Measurements from ENCODE around the gene PANX2.

Gene PANX2

DNA sequence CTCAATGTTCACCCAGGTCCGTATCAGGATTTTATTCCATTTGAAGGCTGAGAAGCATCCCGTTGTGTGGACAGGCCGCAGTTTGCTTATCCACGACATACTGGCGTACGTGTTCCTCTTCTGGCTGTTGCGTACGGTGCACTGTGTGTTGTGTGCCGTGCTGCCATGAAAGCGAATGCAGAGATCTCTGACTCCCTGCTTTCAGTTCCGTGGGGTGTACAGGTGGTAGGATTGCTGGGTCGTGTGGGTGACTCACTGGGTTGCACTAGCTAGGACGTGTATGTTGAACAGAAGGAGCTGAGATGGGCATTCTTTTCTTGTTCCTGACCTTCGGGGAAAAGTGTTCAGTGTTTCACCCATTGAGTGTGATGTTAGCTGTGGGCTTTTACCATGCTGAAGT lies 40.6 kb downstream of the PANX2 start:
- TF ChIP-seq CTCF (IDR thresholded peaks at IDR 0.05; ENCODE audit: control insufficient read depth, insufficient read depth, low read depth, low read length, missing control alignments): no peak
- DNase-seq (ENCODE audit: low read depth): no peak
- no peak overlapping the region for H3K4me3 ChIP-seq (ENCODE audit: control insufficient read depth, low read depth, low read length)

- no peak overlapping the region for H3K4me3 ChIP-seq (ENCODE audit: control insufficient read depth, low read depth, low read length)
- TF ChIP-seq CTCF (IDR thresholded peaks at IDR 0.05; ENCODE audit: control insufficient read depth, insufficient read depth, low read depth, low read length, missing control alignments): no peak
- no peak for DNase-seq (ENCODE audit: low read depth)
Measured at GRCh38 chr22:50213263-50213662, 42.7 kb downstream of the PANX2 start.

- H3K4me3 ChIP-seq (ENCODE audit: control insufficient read depth, low read depth, low read length): no peak overlapping the region
- no peak for TF ChIP-seq CTCF (IDR thresholded peaks at IDR 0.05; ENCODE audit: control insufficient read depth, insufficient read depth, low read depth, low read length, missing control alignments)
Measured at GRCh38 chr22:50215297-50216054, 44.9 kb downstream of the PANX2 start.

DNA sequence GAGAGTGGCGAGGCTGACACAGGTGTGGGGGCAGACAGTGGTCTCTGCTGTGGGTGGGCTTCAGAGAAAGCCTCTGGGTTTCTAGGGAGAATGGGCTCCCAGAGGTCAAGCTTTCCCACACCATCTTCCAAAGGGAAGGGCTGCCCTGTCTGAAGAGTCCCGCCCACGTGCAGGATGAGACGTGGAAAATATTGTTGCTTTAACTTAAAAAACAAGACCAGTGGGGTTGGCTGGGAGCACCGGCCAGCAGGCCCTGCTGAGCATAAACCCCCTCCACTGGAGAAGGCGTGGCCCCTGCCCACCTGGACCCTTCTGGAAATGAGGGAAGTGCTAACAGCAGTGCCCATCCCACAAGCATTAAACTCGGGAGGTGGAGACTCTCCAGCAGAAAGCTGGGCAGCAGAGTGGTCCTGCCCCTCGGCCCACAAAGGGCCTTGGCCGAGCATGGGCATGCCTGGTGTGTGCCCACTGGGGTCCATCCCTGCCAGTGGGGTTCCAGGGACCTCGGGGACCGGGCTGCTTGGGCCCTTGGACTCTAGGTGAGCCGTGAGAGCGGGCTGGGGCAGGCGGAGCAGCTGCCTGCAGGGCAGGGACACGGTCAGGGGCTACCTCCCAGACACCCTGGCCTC lies 45.6 kb downstream of the PANX2 start:
- no peak for TF ChIP-seq CTCF (IDR thresholded peaks at IDR 0.05; ENCODE audit: control insufficient read depth, insufficient read depth, low read depth, low read length, missing control alignments)
- no peak overlapping the region for H3K4me3 ChIP-seq (ENCODE audit: control insufficient read depth, low read depth, low read length)
- DNase-seq (ENCODE audit: low read depth): no peak

More at GRCh38 chr22:50215297-50216054, 44.9 kb downstream of the PANX2 start:
- DNase-seq (ENCODE audit: low read depth): no peak

- no peak for DNase-seq (ENCODE audit: low read depth)
- no peak overlapping the region for H3K4me3 ChIP-seq (ENCODE audit: control insufficient read depth, low read depth, low read length)
- no peak for TF ChIP-seq CTCF (IDR thresholded peaks at IDR 0.05; ENCODE audit: control insufficient read depth, insufficient read depth, low read depth, low read length, missing control alignments)
Measured at GRCh38 chr22:50216684-50217520, 46.4 kb downstream of the PANX2 start.

GRCh38 chr22:50217543-50218152 lies 47.1 kb downstream of the PANX2 start:
- no peak overlapping the region for H3K4me3 ChIP-seq (ENCODE audit: control insufficient read depth, low read depth, low read length)
- no peak for DNase-seq (ENCODE audit: low read depth)
- no peak for TF ChIP-seq CTCF (IDR thresholded peaks at IDR 0.05; ENCODE audit: control insufficient read depth, insufficient read depth, low read depth, low read length, missing control alignments)

Measured in AG09309 (cell line).